DMS 273 treated with DMSO at 0.1 percent for 48 hours (cell line): ENCODE measurements around the gene GPBAR1.

ENCODE experiments used
- DNase-seq: peaks from one replicate; lab custom pipeline; 2025; lab: John Stamatoyannopoulos, UW

The GPBAR1 gene, protein sequence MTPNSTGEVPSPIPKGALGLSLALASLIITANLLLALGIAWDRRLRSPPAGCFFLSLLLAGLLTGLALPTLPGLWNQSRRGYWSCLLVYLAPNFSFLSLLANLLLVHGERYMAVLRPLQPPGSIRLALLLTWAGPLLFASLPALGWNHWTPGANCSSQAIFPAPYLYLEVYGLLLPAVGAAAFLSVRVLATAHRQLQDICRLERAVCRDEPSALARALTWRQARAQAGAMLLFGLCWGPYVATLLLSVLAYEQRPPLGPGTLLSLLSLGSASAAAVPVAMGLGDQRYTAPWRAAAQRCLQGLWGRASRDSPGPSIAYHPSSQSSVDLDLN

DNA sequence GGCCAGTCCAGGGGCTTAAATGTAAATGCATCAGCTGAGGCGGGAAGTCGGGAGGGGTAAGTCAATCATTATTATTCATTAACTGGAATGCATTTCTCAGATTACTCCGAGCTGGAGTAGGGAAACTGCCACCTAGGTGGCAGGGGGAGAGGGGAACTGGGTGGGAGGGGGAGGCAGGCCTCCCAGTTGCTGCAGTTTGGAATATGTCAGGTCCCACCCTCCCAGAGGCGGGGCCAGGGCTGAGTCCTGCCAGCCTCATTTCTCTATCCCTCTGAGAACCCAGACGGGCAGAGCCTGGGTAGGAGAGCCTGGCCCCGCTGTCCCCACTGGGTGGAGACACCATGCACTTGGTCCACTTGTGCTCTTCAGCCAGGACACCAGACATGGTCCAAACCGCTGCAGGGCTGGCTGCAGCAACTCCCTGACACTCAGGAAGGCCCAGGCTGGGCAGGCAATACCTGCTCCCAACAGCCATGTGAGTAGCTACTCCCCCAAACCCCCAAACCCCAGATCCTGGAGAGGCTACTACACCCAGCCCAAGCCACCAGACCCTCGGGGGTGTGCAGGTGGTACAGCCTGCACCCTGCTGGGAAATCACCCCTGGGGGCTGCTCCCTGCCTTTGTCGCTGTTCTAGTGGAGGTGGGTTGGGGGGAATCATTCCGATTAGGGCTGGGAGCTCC lies at the start of gene GPBAR1:
GPBAR1 (plus strand) TSS at position 274 of the 681 bp plus-strand sequence. CDS start 1,710 bp downstream, outside the sequence.
- DNase-seq: no peak

DNA sequence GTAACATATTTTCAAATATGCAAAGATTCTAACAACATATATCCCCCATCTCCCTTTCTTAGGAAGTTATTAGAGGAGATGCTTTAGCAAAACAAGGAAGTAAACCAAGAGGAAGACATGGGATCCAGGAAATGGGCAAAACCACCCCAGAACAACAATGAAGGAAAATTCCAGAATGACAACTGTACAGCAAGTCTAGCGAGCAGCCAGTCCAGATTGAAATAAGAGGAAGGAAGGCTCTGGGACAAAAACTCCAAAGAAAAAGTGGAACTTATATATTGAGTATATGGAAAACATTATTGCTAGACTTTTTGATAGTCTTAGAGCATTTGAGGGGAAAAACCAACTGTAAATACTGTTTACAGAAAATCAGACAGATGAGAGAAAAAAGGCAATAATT lies 46.7 kb upstream of the GPBAR1 start:
- no peak for DNase-seq

DNA sequence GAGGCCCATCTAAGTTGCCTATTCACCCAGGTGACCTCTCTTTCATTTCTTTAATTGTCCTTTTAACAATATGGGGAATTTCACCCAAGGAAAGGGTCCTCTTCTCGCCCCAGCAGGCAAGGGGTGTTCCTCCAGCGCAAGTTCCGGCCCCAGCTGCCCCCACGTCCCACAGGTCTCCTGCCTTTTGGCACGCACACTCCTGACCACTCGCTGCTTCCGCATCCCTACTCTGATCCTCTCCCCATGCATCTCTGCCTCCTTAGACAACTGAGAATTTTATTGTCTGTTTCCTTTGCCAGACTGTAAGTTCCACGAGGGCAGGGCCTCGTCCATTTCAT lies 44.5 kb upstream of the GPBAR1 start:
- no peak for DNase-seq

DNA sequence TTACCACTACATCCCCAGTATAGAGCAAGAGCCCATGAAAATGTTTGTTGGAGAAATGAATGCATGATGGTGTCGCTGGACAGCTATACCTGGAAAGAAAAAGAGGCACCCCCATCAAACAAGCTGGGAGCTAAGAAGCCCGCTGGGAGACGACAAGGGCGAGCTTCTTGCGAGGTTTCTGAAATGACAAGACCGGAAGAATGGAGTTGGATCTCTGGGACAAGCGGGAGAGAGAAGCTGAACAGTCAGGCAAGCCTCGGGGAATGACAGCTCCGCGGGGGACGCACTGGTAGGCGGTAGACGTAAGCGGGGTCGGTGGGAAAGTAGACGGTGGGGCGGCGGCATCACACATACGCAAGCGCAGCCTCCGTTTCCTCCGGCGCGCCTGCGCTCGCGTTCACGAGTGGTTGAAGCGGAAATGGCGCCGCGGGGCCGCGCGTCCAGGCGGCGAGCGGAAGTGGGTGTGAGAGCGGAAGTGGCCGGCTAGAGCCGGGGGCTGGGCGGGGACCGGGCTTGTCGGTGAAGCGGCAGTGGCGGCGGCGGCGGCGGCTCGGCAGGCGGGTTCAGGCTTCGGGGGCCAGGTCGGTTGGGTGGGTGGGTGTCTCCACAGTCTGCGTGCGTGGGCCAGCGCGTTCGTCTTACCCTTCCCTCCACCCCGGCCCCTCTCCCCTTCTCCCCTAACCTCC lies 44.0 kb upstream of the GPBAR1 start, which contains the start of gene ARPC2:
ARPC2 (plus strand) TSS at position 516 of the 686 bp plus-strand sequence. CDS start 282 bp downstream, outside the sequence.
- peak; percentile 67 for DNase-seq

DNA sequence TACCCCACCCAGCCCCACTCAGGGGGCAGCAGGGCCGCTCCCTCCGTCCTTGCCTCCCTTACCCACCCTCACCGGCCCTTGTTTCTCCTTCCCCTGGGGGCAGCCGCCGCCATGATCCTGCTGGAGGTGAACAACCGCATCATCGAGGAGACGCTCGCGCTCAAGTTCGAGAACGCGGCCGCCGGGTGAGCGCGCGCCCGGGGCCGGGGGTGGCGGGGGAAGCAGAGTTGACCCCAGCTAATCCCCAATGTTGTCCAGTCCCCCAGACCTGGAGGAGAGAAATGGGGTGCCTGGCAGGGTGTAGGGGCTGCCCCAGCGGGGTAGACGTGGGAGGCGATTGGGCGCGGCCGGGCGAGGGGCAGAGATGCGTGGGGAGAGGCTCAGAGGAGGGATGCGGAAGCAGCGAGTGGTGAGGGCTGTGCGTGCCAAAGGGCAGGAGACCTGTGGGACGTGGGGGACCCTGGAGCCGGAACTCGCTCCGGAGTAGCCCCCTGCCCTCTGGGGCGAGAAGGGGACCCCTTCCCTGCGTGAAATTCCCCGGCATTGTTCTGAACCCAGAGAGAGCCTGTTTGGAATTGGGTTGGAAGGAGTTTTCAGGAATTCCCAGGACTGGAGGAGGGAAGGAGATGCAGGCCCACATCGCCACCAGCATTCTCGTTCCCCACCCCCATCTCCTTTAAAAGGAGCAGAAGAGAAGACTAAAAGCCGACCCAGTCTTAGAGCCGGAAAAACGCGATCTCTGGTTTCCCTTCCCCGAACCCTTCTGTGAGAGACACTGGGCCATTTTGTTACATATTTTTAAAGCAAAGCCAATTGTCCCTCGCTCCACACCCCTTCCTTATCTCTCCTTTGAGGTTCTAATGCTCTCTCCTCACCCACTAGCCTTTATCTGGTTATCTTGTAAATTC lies 43.2 kb upstream of the GPBAR1 start:
- no peak for DNase-seq

DNA sequence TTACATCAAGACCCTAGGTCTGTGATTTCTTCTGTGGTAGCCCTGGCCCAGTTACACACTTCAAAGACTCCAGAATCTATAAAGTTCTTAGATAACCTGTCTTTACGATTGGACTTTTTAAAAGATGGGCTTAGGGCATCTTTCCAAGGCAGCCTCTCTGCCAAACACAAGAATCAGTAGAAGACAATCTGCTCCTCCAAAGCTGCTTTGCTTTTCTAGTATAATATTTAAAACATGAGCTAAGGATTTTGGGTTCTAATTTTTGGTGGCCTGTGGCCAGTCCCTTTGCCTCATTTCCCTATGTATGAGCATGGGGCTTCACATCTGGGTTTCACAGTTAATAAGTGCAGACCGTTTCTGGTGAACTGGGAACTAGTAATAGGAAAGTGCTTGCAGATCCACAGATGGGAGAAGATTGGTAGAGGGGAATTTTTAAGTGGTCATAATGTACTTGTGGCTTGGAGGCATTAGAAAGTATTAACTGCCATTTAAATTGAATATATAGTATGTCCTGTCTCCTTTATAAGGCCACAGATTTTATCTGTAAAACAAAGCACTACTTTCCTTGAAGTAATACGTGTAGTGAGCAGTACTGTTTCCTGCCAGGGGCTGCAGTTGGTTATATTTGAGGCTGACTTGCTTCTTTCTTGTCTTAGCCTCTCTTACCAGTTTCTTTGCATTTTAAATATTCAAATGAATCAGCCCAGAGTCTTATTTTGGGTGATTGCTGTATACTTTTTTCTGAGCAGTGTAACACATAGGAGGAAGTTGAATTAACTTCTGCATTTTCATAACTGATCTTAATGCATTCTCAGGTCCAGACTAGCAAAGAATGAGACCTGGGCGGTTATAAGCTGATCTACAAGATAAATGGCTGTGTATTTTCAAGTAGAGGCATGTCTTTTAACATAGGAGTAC lies 42.3 kb upstream of the GPBAR1 start:
- no peak for DNase-seq

DNA sequence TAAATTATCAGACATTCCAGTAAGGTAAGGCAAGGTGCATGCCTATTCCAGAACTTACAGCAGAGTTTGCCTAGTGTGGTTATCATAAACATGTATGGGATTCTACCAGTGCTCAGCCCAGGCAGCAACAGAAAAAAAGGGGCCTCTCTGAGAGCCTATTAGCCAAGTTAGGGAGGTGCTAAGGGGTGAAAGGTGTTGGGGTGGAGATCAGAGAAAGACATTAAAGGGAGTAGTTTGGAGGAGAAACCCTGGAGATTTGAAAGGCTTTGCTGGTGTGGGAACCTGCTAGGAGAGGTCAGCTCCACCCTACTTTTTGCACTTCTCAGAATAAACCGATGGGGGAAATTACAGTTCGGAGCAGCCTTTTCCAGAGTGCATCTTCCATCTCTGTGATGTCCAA lies 40.9 kb upstream of the GPBAR1 start:
- no peak for DNase-seq

DNA sequence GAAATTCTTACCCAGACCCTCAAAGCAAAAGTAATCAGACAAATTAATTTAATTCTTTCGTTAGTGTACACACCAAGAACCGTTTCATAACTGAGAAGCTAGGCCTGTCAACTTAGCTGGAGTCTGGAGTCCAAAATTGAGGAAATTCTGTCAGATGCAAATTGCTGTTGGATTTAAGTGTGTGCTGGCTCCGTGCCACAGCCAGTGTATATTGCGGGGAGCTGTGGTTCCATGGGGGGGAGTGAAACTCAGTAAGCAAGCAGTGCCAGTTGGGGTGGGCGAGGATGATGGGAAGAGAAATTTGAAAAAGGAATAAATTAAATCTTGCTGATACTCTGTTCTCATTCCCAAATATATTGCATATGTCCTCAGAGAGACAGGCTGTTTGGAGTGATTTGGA lies 39.8 kb upstream of the GPBAR1 start:
- no peak for DNase-seq

DNA sequence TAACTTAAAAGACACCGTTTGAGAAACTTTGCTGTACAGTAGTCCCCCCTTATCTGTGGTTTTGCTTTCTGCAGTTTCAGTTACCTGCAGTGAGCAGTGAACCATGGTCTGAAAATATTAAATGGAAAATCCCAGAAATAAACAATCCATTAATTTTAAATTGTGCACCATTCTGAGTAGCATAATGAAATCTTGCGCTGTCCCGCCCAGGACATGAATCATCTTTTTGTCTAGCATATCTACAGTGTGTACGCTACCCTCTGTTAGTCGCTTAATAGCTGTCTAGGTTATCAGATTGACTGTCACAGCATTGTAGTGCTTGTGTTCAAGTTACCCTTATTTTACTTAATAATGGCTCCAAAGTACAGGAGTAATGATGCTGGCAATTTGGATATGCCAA lies 37.8 kb upstream of the GPBAR1 start:
- DNase-seq: no peak

DNA sequence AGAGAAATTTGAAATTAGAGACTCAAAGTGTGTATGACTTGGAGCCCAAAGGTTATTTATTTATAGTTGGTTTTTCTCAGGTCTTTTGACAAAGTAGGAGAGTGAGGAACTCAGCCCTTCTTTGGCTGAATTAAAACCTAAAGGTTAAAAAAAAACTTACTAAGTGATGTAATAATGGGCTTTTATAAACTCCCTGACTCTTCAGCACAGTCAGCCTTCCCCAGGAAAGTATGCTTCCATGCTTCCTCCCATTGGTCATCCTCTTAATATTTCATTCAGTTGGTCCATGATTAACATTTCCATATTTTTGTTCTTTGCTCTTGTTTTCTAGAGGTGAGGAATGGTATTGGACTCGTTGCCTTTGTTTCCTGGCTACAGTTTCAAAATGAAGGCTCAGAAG lies 36.6 kb upstream of the GPBAR1 start:
- DNase-seq: no peak

DNA sequence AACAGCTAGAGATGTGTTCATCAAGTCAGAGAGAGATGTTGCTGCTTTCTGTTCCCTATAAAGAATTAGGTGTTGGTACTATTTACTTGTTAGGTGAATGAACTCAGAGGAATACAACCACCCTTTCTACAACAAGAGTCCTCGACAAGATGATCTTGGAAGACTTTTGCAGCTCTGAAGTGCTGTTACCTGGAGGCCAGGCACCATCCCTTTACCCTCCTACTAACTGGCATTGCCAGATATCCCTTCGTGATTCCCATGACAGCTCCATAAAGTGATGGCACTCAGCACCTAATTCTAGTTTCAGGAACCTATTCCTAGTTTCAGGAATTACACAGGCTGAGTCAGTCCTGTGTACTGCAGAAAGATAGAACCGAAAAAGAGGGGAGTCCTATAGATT lies 33.9 kb upstream of the GPBAR1 start:
- DNase-seq: no peak

DNA sequence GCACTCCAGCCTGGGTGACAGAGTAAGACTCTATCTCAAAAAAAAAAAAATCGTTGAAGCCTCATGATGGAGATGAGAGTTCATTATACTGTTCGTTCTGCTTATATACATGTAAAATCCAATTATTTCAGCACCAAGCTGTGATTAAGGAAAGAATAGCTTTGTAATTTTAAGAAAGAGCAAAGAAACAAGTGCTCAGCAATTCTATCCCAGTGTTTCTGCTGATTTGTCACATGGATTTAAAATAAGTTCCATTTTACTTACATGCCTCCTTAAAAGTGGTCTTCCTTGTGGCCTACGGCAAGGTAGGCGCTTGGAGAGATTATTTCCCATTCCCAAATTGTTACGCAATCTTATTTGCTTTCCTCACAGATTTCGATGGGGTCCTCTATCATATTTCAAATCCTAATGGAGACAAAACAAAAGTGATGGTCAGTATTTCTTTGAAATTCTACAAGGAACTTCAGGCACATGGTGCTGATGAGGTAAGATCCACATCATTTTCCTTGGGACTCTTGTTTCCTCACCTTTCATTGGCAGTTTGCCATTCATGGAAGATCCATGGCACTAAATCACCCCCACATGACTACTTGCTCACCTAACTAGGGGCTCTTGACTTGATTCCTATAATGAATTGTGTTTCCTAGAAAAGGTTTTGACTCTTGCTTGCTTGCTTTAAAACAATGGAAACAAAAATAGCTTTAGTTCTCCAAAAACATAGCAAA lies 32.3 kb upstream of the GPBAR1 start:
- DNase-seq: no peak

DNA sequence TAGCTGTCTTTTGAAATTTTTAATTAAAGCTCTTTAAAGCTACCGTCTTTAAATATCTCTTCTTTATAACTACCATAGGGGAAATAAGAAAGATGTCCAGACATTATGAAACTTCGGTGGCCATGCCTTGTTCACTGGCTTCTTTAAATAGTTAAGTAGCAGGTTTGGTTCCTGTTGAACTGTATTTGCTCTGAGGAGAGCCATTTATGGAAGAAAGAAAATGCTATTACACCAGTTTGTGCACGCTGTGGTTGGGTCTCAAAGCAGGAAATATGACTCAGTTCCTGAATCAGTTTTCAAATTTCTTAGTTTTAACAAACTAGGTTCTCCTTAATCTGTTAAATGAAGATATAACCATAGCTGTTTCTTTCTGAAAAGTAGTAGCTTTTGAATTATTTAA lies 31.6 kb upstream of the GPBAR1 start:
- DNase-seq: no peak

DNA sequence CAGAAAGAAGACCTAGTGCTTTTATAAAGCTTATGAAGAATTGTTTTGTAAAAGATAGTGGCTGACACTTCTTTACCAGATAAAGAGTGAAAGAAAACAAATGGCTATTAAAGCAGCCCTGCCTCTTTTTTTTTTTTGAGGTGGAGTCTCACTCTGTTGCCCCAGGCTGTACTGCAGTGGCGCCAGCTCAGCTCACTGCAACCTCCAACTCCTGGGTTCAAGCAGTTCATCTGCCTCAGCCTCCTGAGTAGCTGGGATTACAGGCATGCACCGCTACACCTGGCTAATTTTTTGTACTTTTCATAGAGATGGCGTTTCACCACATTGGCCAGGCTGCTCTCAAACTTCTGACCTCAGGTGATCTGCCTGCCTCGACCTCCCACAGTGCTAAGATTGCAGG lies 31.0 kb upstream of the GPBAR1 start:
- DNase-seq: no peak

DNA sequence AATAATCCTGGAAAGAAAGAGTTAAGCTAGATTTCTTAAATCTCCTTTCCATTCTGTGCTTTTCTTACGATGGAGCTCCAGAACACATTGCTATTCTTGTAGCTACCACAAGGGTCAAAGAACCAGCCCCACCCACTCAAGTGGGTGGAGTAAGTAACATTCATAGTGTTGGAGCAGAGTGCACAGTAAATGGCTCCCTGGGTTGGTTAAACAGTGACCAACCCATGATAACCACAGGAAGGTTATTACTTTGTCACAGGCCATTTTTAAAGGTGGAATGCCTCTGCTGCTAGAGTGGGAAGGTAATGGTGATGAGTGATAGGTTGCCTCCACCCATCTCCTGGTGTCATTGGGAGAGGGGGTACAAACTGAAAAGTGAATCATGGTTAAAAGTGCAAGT lies 29.9 kb upstream of the GPBAR1 start:
- DNase-seq: no peak

DNA sequence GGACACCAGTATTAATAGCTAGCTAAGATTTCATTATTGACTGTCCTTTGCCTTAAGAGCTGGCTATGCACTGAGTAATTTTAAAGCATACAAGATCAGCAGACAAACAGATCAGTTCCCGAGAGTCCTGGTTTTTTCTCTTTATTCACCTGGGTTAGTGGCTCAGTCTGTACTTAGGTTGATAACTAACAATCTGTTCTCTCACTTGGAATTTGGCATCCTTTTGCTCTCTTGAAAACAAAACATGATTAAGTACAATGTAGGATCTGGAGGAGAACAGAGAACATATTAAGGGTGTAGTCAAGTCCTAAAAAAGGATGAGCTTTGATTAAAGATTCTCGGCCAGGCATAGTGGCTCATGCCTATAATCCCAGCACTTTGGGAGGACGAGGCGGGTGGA lies 27.3 kb upstream of the GPBAR1 start:
- no peak for DNase-seq

DNA sequence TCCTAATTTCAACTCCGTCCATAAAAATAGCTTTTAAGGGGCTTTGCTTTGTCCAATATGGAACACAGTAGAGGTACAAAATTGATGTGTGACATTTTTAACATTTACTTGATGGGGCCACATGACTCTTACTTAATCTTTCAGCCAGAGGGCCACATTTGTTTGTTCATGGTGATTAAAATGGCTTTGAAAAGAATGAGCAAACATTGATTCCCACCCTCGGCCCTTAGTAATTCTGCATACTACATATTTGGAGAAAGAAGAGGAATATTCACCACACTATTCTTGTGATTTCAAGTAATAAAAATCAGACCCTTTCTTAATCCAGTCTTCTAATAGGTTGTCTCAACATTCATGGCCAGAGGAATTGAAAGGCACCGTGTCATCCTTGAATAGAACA lies 26.3 kb upstream of the GPBAR1 start:
- DNase-seq: no peak

DNA sequence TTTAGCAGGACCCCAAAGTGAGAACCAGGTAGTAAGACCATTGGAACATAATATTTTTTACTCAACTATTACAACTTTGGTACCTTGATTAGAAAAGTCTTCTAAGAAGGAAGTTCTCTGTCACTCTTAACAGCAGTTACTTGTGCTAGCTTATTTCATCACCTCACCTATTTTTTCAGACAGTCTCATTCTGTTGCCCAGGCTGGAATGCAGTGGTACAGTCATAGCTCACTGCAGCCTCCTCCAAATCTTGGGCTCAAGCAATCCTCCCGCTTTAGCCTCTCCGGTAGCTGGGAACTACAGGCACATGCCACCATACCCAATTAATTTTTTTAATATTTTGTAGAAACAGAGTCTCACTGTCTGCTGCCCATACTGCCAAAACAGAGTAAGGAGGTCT lies 25.8 kb upstream of the GPBAR1 start:
- DNase-seq: no peak

DNA sequence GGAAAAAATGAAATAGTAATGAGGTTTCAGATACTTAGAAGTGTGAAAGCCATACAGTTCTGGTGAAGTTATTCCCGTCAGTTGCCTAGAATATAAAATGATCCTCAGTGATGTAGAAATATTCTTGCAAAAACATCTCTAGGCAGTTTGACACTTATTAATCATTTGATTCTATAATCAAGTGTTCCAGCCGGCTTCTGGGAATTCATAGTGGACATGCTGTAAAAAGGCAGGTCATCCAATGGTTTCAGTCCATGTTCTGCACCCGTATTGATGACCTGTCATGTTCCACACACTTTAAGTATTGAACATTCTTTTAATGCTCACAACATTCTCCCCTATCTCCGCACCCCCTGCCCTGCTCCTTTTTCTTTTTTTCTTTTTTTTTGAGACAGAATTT lies 24.0 kb upstream of the GPBAR1 start:
- no peak for DNase-seq

DNA sequence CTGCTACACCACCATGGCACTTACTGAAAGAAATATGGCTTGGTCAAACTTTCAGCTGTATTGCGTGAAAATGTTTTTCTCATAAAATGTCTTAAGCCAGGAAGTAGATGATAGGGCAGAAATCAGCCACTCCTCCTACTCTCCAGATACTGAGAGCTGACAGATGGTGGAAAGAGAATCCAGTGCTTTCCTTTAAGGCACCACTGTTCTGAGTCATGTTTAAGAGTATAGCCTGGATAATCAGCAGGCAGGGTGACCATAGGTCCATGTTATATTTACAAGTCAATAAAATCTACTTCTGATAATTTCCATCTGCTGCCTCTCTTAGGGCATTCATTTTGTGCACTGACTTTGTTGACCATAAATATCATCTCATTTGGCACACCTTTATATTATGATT lies 21.9 kb upstream of the GPBAR1 start:
- DNase-seq: peak; percentile 10
